ENCODE data around the gene CDK1.
A peak's percentile ranks its signal among the peaks of the same experiment; 100 is the strongest.
"Not testable (repeated sequence)": the region's sequence is repeated elsewhere in the genome, so short reads cannot be mapped to it uniquely, and the experiment has no call there.

The CDK1 gene

DNA sequence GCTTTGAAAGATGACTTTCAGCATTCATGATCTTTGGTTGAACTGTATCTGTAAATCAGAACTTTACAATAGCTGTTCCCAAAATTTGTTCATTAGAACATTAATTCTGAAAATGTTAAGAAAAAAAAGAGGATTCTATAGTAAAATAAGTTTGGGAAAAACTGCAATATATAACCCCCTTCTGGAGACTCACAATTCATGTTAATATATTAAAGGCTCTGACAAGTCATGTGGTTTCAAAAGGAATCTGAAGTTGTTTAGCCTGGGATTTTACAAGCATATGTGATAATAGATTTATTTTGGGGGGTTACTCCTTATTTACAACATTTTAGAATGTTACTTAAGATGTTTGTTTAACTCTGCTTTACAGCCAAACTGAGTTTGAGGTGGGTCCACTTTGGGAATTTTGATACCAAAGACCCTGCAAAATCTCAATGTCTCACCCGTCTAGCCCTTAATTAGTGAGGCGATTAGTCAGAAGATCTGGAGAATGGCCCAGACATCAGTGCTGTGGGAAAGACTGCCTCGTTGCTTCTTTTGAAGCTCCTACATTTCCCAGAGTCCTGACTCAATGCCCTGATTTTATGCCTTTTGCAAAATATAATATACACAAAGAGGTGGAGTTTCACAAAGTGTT is 40.0 kb downstream of the CDK1 start:
- DNase-seq, result no peak

DNA sequence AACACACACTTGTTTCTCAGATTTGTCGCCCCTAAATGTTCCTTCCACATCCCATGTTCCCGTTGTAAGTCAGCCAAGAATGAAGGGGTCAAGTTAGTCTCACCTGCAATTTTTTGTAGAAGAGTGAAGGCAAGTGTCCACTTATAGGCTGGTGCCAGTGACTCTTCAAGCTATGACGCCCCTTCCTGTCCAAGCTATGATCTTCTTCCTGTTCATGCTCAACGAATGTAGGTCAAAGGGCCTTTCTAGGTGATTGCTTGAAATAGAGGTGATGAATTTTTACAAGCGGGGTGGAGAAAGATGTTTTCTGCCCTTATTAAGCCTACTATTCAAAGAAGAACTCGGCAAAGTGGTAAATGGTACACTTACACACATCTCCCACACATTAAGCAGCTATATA is 41.0 kb downstream of the CDK1 start:
- DNase-seq, result no peak

GRCh38 chr10:60820093-60820754 is 41.9 kb downstream of the CDK1 start:
- DNase-seq, result no peak

- no peak for DNase-seq
Observed at GRCh38 chr10:60821656-60822055, 43.4 kb downstream of the CDK1 start.

DNA sequence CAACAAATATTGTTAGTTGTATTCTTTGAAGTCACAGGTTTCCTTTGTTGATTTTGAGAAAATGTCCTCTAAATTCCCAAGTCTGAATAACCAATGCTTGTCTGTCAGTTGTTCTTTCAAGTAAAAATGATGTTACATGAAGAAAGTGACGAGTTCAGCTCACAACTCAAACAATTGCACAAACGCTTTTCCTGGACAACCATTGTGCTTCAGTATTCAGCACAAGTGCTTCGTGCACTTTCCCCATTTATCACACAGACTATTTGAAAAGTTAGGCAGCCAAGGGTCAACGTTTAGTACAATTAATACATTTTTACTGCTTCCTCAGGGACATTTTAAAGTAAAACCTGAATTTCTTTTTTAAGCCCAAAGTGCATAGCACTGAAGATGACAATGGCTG is 44.5 kb downstream of the CDK1 start:
- DNase-seq, result no peak

DNA sequence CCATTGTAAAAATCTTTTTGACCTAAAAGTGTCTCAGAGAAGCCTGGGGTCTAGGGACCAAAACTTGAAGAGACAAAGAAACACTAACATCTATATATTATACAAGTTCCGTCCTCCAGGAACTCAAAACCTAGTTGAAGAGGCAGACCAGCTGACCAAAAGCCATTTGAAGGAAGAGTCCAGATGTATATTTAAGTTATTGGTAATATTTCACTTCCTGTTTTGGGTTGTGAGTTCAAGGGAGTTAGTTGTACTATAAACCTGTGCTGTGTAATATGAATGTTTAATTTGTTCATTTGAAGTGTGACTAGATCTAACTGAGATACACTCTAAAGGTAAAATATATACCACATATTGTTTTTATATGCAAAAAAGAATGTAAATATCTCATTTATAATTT is 45.0 kb downstream of the CDK1 start:
- DNase-seq, result no peak

- DNase-seq, result no peak
Observed at GRCh38 chr10:60825520-60825919, 47.2 kb downstream of the CDK1 start.

- peak; percentile 87 for DNase-seq
Observed at GRCh38 chr10:60827791-60828488, 49.7 kb downstream of the CDK1 start.

DNA sequence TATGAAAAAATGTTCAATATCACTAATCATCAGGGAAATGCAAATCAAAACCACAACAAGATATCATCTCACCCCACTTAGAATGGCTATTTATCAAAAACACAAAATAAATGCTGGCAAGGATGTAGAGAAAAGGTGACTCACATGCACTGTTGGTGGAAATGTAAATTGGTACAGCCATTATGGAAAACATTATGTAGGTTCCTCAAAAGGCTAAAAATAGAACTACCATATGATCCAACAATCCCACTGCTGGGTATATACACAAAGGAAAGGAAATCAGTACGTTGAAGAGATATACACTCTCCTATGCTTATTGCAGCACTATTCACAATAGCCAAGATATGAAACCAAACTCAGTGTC is 50.2 kb downstream of the CDK1 start:
- DNase-seq, result peak; percentile 54

DNA sequence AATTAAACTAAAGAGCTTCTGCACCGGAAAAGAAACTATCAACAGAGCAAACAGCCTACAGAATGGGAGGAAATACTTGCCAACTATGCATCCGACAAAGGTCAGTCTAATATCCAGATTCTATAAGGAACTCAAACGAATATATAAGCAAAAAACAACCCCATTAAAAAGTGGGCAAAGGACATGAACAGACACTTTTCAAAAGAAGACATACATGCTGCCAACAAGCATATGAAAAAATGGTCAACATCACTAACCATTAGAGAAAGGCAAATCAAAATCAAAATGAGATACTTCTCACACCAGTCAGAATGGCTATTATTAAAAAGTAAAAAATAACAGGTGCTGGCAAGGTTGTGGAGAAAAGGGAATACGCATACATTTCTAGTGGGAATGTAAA is 53.9 kb downstream of the CDK1 start:
- DNase-seq, result not testable (repeated sequence)

DNA sequence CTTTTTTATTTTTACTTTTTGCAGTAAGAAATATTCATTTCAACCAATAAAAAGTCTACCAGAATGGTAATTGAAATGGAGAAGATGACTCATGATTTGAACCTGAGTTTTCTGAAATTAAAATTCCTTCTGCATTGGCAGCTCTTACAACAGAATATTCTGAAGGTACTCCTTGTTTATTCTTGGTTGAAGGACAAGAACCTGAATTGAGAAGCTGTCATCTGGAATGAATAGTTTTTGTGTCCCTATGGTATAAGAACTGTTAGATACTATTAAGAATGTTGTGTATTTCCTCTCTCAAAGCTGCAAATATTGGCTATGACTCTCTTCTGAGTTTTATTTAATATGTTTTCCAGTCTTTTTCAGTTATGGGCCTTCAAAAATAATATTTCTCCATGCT is 56.1 kb downstream of the CDK1 start:
- no peak for DNase-seq

DNA sequence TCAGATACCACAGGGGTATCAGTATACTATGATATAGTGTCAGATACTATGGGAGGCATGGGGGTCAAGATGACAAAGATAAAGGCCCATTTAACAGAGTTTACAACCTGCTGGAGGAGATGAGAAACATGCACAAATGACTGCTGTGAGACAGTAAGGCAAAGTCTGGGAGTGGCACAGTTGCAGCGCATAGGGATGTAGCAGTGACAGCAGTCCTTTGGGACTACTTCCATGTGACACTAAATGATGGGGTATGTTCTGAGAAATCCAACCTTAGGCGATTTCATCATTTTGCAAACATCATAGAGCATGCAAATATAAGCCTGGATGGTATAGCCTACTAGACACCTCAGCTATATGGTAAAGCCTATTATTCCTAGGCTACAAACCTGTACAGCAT is 56.8 kb downstream of the CDK1 start:
- no peak for DNase-seq

DNA sequence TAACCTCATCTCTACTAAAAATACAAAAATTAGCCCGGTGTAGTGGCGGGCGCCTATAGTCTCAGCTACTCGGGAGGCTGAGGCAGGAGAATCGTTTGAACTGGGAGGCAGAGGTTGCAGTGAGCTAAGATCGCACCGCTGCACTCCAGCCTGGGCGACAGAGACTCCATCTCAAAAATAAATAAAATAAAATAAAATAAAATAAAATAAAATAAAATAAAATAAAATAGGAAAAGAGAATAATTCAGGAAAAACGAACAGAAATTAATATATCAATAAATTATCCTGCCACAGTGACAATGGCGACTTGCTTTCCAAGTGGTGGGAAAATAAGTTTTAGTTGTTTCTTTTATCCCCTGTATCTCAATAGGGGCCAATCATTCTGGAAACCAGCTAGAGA is 62.9 kb downstream of the CDK1 start:
- not testable (repeated sequence) for DNase-seq

- DNase-seq, result no peak
Observed at GRCh38 chr10:60842694-60843093, 64.4 kb downstream of the CDK1 start.
